AG04449 (cell line): Measurements from ENCODE around the gene CRLF1.
"Not testable (repeated sequence)": the region's sequence is repeated elsewhere in the genome, so short reads cannot be mapped to it uniquely, and the experiment has no call there.

ENCODE experiments used
- CTCF ChIA-PET: fragments of 350-600 bp; formaldehyde crosslinking; extraction: SDS; loops from one replicate; lab custom pipeline; 2021; ENCODE audit warnings: antibody characterized with exemption; lab: Yijun Ruan, JAX
- POLR2A ChIA-PET: fragments of 400-600, 350-600 bp; formaldehyde crosslinking; extraction: SDS; loops from one replicate; lab custom pipeline; 2020; ENCODE audit warnings: antibody characterized with exemption, inconsistent platforms; lab: Yijun Ruan, JAX
- DNase-seq: peaks from one replicate; pipeline ENCODE4 v3.0.0-alpha.2; 2010; ENCODE audit warnings: low read depth, low spot score
- H3K4me3 ChIP-seq: 2 replicates; pipeline ENCODE4 v1.5.1; 2011; ENCODE audit warnings: low read depth, mild to moderate bottlenecking, control low read depth, low read length
- TF ChIP-seq, protein P1 (sequence below): IDR thresholded peaks from one replicate; pipeline ENCODE4 v1.5.1; 2011; ENCODE audit warnings: mild to moderate bottlenecking, moderate library complexity, low read length, control low read depth, inconsistent platforms; ENCODE audit not compliant: insufficient read depth; ENCODE audit errors: missing control alignments

Gene CRLF1

DNA sequence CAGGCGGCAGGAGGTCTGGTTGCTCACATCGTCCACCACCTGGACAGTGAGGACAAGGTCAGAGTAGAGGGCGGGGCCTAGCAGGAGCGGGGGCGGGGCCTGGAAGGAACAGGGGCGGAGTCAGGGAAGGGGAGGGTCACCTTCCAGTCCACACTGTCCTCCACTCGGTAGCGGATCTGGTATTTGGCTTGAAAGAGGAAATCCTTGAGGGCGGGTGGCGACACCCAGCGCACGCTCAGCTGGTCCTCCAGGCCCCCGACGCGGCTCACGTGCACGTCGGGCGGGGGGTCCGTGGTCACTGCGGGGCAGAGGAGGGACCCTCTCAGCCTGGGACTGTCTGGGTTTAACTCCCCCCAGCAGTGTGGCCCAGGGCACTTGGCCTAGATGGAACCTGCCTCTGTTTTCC is 9.8 kb downstream of the CRLF1 start:
- TF ChIP-seq, protein P1, sequence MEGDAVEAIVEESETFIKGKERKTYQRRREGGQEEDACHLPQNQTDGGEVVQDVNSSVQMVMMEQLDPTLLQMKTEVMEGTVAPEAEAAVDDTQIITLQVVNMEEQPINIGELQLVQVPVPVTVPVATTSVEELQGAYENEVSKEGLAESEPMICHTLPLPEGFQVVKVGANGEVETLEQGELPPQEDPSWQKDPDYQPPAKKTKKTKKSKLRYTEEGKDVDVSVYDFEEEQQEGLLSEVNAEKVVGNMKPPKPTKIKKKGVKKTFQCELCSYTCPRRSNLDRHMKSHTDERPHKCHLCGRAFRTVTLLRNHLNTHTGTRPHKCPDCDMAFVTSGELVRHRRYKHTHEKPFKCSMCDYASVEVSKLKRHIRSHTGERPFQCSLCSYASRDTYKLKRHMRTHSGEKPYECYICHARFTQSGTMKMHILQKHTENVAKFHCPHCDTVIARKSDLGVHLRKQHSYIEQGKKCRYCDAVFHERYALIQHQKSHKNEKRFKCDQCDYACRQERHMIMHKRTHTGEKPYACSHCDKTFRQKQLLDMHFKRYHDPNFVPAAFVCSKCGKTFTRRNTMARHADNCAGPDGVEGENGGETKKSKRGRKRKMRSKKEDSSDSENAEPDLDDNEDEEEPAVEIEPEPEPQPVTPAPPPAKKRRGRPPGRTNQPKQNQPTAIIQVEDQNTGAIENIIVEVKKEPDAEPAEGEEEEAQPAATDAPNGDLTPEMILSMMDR, result no peak
- POLR2A ChIA-PET, result no interaction called here
- DNase-seq, result no peak
- H3K4me3 ChIP-seq, result no peak overlapping the region
- CTCF ChIA-PET, result interaction anchor here (1.6 to 15.9 kb wide), 3 partner anchors 17 to 249 kb away, joined by 3 to 286 read pairs (median 16); partner anchors contain the start of gene TMEM59L

- H3K4me3 ChIP-seq, result no peak overlapping the region
- no peak for DNase-seq
- ChIA-PET POLR2A (no interaction called here), CTCF (interaction anchor here (1.0 to 15.9 kb wide), 6 partner anchors 9 to 251 kb away, joined by 3 to 286 read pairs (median 12); partner anchors contain the start of genes TMEM59L and UPF1)
- TF ChIP-seq, protein P1, result no peak
Observed at GRCh38 chr19:18595475-18595874, 11.1 kb downstream of the CRLF1 start.

GRCh38 chr19:18594824-18595373 is 11.7 kb downstream of the CRLF1 start:
- ChIA-PET CTCF (interaction anchor here (1.0 to 15.9 kb wide), 14 partner anchors 10 to 392 kb away, joined by 3 to 286 read pairs (median 6); partner anchors contain the start of genes TMEM59L, UBA52 and UPF1), POLR2A (interaction anchor here (0.7 kb wide), 1 partner anchor 295 kb away, joined by 4 read pairs; no protein-coding TSS in a partner anchor)
- TF ChIP-seq, protein P1, result no peak
- DNase-seq, result no peak
- H3K4me3 ChIP-seq, result peak overlapping the region; percentile 48

GRCh38 chr19:18594096-18594823 is 12.3 kb downstream of the CRLF1 start:
- CTCF ChIA-PET, result interaction anchor here (0.6 to 15.9 kb wide), 30 partner anchors 9 to 393 kb away, joined by 3 to 286 read pairs (median 4); partner anchors contain the start of genes CRLF1, TMEM59L, UBA52 and UPF1

GRCh38 chr19:18593367-18594095 is 13.1 kb downstream of the CRLF1 start:
- ChIA-PET POLR2A (interaction anchor here (1.3 kb wide), 1 partner anchor 255 kb away, joined by 3 read pairs; no protein-coding TSS in a partner anchor), CTCF (interaction anchor here (0.6 to 15.9 kb wide), 33 partner anchors 8 to 394 kb away, joined by 3 to 286 read pairs (median 4); partner anchors contain the start of genes CRLF1, TMEM59L, UBA52 and UPF1)
- H3K4me3 ChIP-seq, result peak overlapping the region; percentile 40; the same call in 1 of the 2 replicates
- TF ChIP-seq, protein P1, result no peak
- DNase-seq, result no peak

More at GRCh38 chr19:18594096-18594823, 12.3 kb downstream of the CRLF1 start:
- TF ChIP-seq, protein P1, result peak; percentile 76
- POLR2A ChIA-PET, result interaction anchor here (0.7 kb wide), 2 partner anchors 31 to 296 kb away, joined by 3 to 4 read pairs; no protein-coding TSS in a partner anchor
- peak overlapping the region; percentile 48 for H3K4me3 ChIP-seq
- no peak for DNase-seq

GRCh38 chr19:18592732-18593131 is 13.9 kb downstream of the CRLF1 start:
- not testable (repeated sequence) for DNase-seq, H3K4me3 ChIP-seq
- POLR2A ChIA-PET, result interaction anchor here (1.3 kb wide), 1 partner anchor 256 kb away, joined by 3 read pairs; no protein-coding TSS in a partner anchor
- CTCF ChIA-PET, result interaction anchor here (0.6 to 15.9 kb wide), 18 partner anchors 11 to 395 kb away, joined by 3 to 286 read pairs (median 4); partner anchors contain the start of genes TMEM59L and UBA52
